Trophoblast cell (in vitro differentiated cells and primary cell): Measurements from ENCODE around the gene ARHGEF12.

Experiments
- DNase-seq, 2 donors: peaks; one replicate each; pipeline ENCODE4 v3.0.0-alpha.2; 2016
- H2AFZ ChIP-seq: 2 replicates; pipeline ENCODE4 v1.6.1; 2013; ENCODE audit warnings: low read length, moderate library complexity, mild to moderate bottlenecking; ENCODE audit not compliant: insufficient read depth, poor library complexity
- H2AK5ac ChIP-seq: 2 replicates; pipeline ENCODE4 v1.6.1; 2013; ENCODE audit warnings: mild to moderate bottlenecking, low read length
- H2BK120ac ChIP-seq: 2 replicates; pipeline ENCODE4 v1.6.1; 2013; ENCODE audit warnings: low read length, mild to moderate bottlenecking, moderate library complexity; ENCODE audit not compliant: insufficient read depth, poor library complexity
- H2BK12ac ChIP-seq: 2 replicates; pipeline ENCODE4 v1.6.1; 2013; ENCODE audit warnings: mild to moderate bottlenecking, low read length, moderate library complexity
- H2BK5ac ChIP-seq: 2 replicates; pipeline ENCODE4 v1.6.1; 2013; ENCODE audit warnings: low read length, low read depth, moderate library complexity, mild to moderate bottlenecking; ENCODE audit not compliant: poor library complexity
- H3K14ac ChIP-seq: 2 replicates; pipeline ENCODE4 v1.6.1; 2013; ENCODE audit warnings: mild to moderate bottlenecking, low read length
- H3K18ac ChIP-seq: 2 replicates; pipeline ENCODE4 v1.6.1; 2013; ENCODE audit warnings: mild to moderate bottlenecking, low read length
- H3K23ac ChIP-seq: 2 replicates; pipeline ENCODE4 v1.6.1; 2013; ENCODE audit warnings: low read length
- H3K27ac ChIP-seq: 2 replicates; pipeline ENCODE4 v1.5.1; 2013; ENCODE audit warnings: low read depth, mild to moderate bottlenecking, inconsistent platforms, low read length, moderate library complexity
- H3K27me3 ChIP-seq: 2 replicates; pipeline ENCODE4 v1.6.1; 2013; ENCODE audit warnings: inconsistent platforms, mild to moderate bottlenecking, low read length, moderate library complexity; ENCODE audit not compliant: insufficient read depth
- H3K36me3 ChIP-seq, 2 experiments: 1 replicate in 1 of 2; 2 replicates in 1 of 2; pipeline ENCODE4 v1.6.1; 2013; ENCODE audit warnings: low read length in 2 of 2, mild to moderate bottlenecking in 2 of 2, moderate library complexity in 1 of 2; ENCODE audit not compliant: insufficient read depth in 2 of 2, control insufficient read depth in 1 of 2
- H3K4ac ChIP-seq: 2 replicates; pipeline ENCODE4 v1.6.1; 2013; ENCODE audit warnings: low read depth, mild to moderate bottlenecking, low read length, moderate library complexity
- H3K4me1 ChIP-seq, 2 experiments: 1 replicate in 1 of 2; 2 replicates in 1 of 2; pipeline ENCODE4 v1.6.1; 2013; ENCODE audit warnings: low read length in 2 of 2, mild to moderate bottlenecking in 2 of 2, moderate library complexity in 1 of 2; ENCODE audit not compliant: insufficient read depth in 2 of 2, control insufficient read depth in 1 of 2
- H3K4me2 ChIP-seq: 2 replicates; pipeline ENCODE4 v1.6.1; 2013; ENCODE audit warnings: inconsistent platforms, mild to moderate bottlenecking, low read length, moderate library complexity
- H3K4me3 ChIP-seq: 2 replicates; pipeline ENCODE4 v1.5.1; 2013; ENCODE audit warnings: mild to moderate bottlenecking, low read depth, low read length, inconsistent platforms
- H3K79me1 ChIP-seq: one replicate; pipeline ENCODE4 v1.6.1; 2013; ENCODE audit warnings: low read length
- H3K79me2 ChIP-seq: 2 replicates; pipeline ENCODE4 v1.6.1; 2013; ENCODE audit warnings: low read length, mild to moderate bottlenecking; ENCODE audit not compliant: control insufficient read depth, insufficient read depth, poor library complexity
- H3K9ac ChIP-seq: 2 replicates; pipeline ENCODE4 v1.6.1; 2013; ENCODE audit warnings: mild to moderate bottlenecking, low read length
- H3K9me3 ChIP-seq: 2 replicates; pipeline ENCODE4 v1.6.1; 2013; ENCODE audit warnings: low read depth, mild to moderate bottlenecking, control low read depth, inconsistent platforms, low read length; ENCODE audit not compliant: insufficient read depth
- H4K12ac ChIP-seq: 2 replicates; pipeline ENCODE4 v1.6.1; 2013; ENCODE audit warnings: low read depth, mild to moderate bottlenecking, low read length, moderate library complexity
- H4K8ac ChIP-seq: 2 replicates; pipeline ENCODE4 v1.6.1; 2013; ENCODE audit warnings: low read depth, mild to moderate bottlenecking, low read length, moderate library complexity
- H4K91ac ChIP-seq: one replicate; pipeline ENCODE4 v1.6.1; 2013; ENCODE audit warnings: low read depth, mild to moderate bottlenecking, low read length, moderate library complexity
- WGBS: extraction: QIAGEN DNeasy Blood & Tissue Kit; methylation state at CpG from one replicate; pipeline ENCODE4 v1.1.7; 2013; ENCODE audit warnings: missing lambda C conversion rate; ENCODE audit not compliant: insufficient read length, insufficient coverage; ENCODE audit errors: extremely low coverage; 5-methylcytosine and 5-hydroxymethylcytosine counted together

Gene ARHGEF12

GRCh38 chr11:120335556-120335907 is 681 bp upstream of the ARHGEF12 start:
- H3K4me3 ChIP-seq, result peak overlapping the region; percentile 87
- H3K23ac ChIP-seq, result no peak overlapping the region
- peak overlapping the region; percentile 88 for H2AFZ ChIP-seq
- no peaks in the 10 kb centered on the region for H3K27me3 ChIP-seq
- H2AK5ac ChIP-seq, result no peak overlapping the region
- peak overlapping the region; percentile 13 for H3K14ac ChIP-seq
- H3K4me2 ChIP-seq, result peak overlapping the region; percentile 100
- H3K18ac ChIP-seq, result peak overlapping the region; percentile 84
- H2BK120ac ChIP-seq, result peak overlapping the region; percentile 93
- H3K79me1 ChIP-seq, result peaks cover 15% of the 10 kb centered on the region
- peak overlapping the region; percentile 95 for H2BK5ac ChIP-seq
- peak overlapping the region; percentile 85 for H2BK12ac ChIP-seq
- H3K36me3 ChIP-seq, result peaks cover 0 to 2% of the 10 kb centered on the region in 2 experiments
- peaks cover 12% of the 10 kb centered on the region for H3K79me2 ChIP-seq
- peak overlapping the region; percentile 81 for H3K9ac ChIP-seq
- DNase-seq, result peak in 1 of 2 donors; percentile 36
- peak overlapping the region; percentile 98 for H3K27ac ChIP-seq
- no peaks in the 10 kb centered on the region for H3K9me3 ChIP-seq
- WGBS, result no CpG with 5 or more reads among the region's 19 CpGs
- peak overlapping the region; percentile 36 for H4K91ac ChIP-seq
- H3K4me1 ChIP-seq, result peaks cover 0 to 5% of the 10 kb centered on the region in 2 experiments
- H4K8ac ChIP-seq, result peak overlapping the region; percentile 83
- no peak overlapping the region for H4K12ac ChIP-seq
- no peak overlapping the region for H3K4ac ChIP-seq

GRCh38 chr11:120336641-120337354 is 585 bp downstream of the ARHGEF12 start:
- Histone ChIP-seq H3K27ac (peak overlapping the region; percentile 98), H3K4ac (peak overlapping the region; percentile 81), H3K27me3 (no peaks in the 10 kb centered on the region), H3K4me1 (peaks cover 0 to 2% of the 10 kb centered on the region in 2 experiments), H3K4me2 (peak overlapping the region; percentile 97), H2AFZ (peak overlapping the region; percentile 99), H3K79me2 (peaks cover 14% of the 10 kb centered on the region), H4K8ac (peak overlapping the region; percentile 100), H3K14ac (peak overlapping the region; percentile 97), H2BK120ac (peak overlapping the region; percentile 98), H2AK5ac (peak overlapping the region; percentile 35), H3K79me1 (peaks cover 15% of the 10 kb centered on the region), H2BK5ac (peak overlapping the region; percentile 96), H3K9me3 (no peaks in the 10 kb centered on the region), H3K4me3 (peak overlapping the region; percentile 87), H4K91ac (peak overlapping the region; percentile 98), H3K18ac (peak overlapping the region; percentile 98), H2BK12ac (peak overlapping the region; percentile 58), H4K12ac (peak overlapping the region; percentile 73), H3K36me3 (no peaks in the 10 kb centered on the region), H3K23ac (no peak overlapping the region), H3K9ac (peak overlapping the region; percentile 98)
- DNase-seq, result peak; percentile 27 to 54
- no CpG with 5 or more reads among the region's 56 CpGs for WGBS

DNA sequence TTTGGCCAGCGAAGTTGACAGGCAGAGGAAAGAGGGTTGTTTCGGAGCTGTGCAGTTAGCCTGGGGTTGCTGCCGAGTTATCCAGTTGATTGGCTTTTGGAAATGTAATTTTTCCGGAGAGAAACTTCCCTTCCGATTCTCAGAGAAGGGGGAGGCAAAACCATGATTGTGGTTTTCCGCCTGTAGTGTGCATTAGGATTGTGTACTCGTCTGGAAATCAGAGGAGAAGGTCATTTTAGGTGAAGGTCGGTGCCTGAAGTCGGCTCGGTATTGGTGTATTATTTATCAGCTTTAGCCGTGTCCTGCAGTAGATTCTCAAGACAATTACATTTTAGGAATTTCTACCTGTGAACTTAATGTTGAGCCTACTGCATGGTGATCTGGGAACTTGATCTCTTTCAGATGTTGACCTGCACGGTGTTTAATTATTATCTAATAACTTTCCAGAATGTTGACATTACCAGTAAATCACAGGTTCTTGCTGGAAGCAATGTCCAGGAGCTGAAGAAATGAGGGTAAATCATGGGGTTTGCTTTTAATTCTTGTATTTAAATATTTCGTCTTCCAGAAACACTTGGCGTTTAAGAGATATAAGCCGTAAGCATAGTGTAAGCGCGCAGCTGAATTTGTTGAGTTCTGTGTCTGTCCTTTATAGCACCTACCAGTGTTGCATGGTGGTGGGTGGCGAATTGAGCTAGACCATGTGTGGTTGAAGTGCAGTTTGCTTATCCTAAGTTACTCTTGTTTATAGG is 1.3 kb downstream of the ARHGEF12 start:
- Histone ChIP-seq H3K27ac (peak overlapping the region; percentile 98), H3K79me1 (peaks cover 15% of the 10 kb centered on the region), H4K8ac (no peak overlapping the region), H4K12ac (no peak overlapping the region), H3K4me2 (peak overlapping the region; percentile 97), H3K9me3 (no peaks in the 10 kb centered on the region), H3K18ac (no peak overlapping the region), H3K9ac (peak overlapping the region; percentile 98), H2BK5ac (peak overlapping the region; percentile 28), H2BK12ac (no peak overlapping the region), H2AK5ac (no peak overlapping the region), H3K23ac (no peak overlapping the region), H3K4me1 (peaks cover 0 to 2% of the 10 kb centered on the region in 2 experiments), H2BK120ac (no peak overlapping the region), H3K36me3 (no peaks in the 10 kb centered on the region), H3K4me3 (peak overlapping the region; percentile 87), H3K14ac (peak overlapping the region; percentile 97), H2AFZ (no peak overlapping the region), H3K27me3 (no peaks in the 10 kb centered on the region), H3K4ac (peak overlapping the region; percentile 81), H3K79me2 (peaks cover 14% of the 10 kb centered on the region), H4K91ac (peak overlapping the region; percentile 98)
- DNase-seq, result peak in 1 of 2 donors; percentile 10
- no CpG with 5 or more reads among the region's 18 CpGs for WGBS

DNA sequence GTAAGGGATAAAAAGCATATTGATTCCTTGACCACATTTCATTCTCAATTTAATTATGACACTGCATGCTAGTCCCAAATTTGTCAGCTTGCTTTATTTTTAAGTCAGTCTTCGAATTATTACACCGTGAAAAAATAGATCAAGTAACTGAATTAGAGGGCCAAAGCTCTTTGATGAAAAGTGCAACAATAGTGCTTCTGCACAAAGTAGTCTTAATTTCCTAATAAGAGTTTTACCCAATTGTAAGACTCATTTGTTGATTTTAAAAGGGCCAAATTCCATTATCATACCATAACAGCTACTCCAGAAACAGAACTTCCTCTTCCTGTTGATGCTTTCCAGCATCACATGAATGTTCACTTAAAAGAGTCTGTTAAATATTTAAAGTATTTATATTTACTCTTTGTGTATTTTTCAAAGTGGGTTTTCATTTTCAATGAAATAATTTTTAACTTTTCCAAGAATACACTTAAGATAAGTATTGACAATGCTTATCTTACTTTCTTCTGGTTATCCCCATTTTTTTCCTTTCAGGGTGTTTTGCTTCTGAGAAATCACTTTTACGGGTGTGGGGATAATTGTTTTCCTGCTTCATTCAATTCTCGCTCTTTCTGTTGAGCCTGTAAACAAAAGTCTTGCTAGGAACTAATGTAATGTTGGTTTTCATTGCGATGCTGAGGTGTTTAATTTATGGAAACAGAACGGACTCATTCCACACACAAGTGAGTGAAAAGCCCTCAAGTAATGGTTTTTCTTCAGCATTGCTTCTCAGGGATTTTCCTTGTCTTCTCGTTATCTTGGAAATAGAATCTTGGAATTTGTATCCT is 2.1 kb downstream of the ARHGEF12 start:
- DNase-seq, result no peak
- Histone ChIP-seq H2BK120ac (no peak overlapping the region), H2AK5ac (no peak overlapping the region), H4K8ac (no peak overlapping the region), H3K14ac (no peak overlapping the region), H3K79me1 (peaks cover 15% of the 10 kb centered on the region), H3K79me2 (peaks cover 14% of the 10 kb centered on the region), H3K27me3 (no peaks in the 10 kb centered on the region), H4K12ac (no peak overlapping the region), H3K4me2 (peak overlapping the region; percentile 97), H2BK5ac (no peak overlapping the region), H3K23ac (no peak overlapping the region), H2AFZ (no peak overlapping the region), H3K18ac (no peak overlapping the region), H3K9ac (no peak overlapping the region), H3K36me3 (no peaks in the 10 kb centered on the region), H3K9me3 (no peaks in the 10 kb centered on the region), H2BK12ac (no peak overlapping the region), H4K91ac (no peak overlapping the region), H3K4ac (no peak overlapping the region), H3K27ac (no peak overlapping the region), H3K4me1 (peaks cover 0 to 2% of the 10 kb centered on the region in 2 experiments), H3K4me3 (no peak overlapping the region)
- WGBS, result no CpG with 5 or more reads among the region's 7 CpGs
